ENCODE measurements around the gene AFF4.

AFF4 gene

GRCh38 chr5:132872788-132873118, 90.7 kb downstream of the AFF4 start:
- no peaks in the 10 kb centered on the region for H3K9me3 ChIP-seq (ENCODE audit: control insufficient read depth, insufficient read depth, low read length)
- no peak for DNase-seq (ENCODE audit: low read depth, low spot score)
- peaks cover 5% of the 10 kb centered on the region; the same call in 1 of the 2 replicates for H3K36me3 ChIP-seq (ENCODE audit: control insufficient read depth, insufficient read depth, low read length)
- no peaks in the 10 kb centered on the region for H3K4me1 ChIP-seq (ENCODE audit: control insufficient read depth, insufficient read depth, low read length)
- H3K27me3 ChIP-seq (ENCODE audit: control insufficient read depth, insufficient read depth, low read length): no peaks in the 10 kb centered on the region
- no peak overlapping the region for H3K4me3 ChIP-seq (ENCODE audit: low read length)
- H3K27ac ChIP-seq (ENCODE audit: low read length): no peak overlapping the region
- no CpG with 5 or more reads among the region's 1 CpG for WGBS (ENCODE audit: insufficient coverage, insufficient read length)

DNA sequence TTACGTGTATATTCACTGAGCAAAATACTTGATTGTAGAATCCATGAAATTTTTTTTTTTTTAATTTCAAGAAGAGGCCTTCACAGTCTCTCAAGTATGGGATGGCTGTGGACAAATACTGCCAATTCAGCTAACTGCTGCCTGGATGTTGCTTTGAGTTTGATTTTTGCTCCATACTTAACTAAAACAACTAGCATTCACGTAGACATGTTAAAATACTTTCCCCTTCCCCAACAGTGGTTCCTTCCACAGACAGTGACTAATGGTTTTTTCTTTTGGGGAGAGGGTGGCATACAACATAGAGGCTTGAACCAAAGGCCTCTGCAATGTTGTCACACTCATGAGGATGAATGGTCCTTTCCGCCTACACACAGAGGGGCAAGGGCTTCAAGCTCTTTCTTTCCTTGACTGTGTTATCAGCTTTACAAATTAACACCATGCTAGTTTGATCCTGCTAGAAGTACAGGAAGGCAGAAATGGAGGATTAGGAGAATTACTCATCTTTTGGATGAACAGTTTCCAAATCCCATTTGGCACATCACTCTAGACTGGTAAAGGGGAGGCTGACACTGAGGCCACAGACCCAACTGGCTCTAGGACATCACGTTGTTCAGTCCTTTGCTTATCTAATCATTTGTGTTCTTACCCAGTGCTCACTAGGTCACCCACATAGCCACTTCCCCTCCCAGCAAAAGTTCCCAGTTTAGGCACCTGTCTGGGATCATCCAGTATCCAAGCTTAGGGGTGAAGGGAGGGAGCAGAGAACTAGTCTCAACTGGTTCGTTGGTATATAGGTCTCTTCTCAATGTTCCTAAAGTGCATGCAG, 91.8 kb downstream of the AFF4 start:
- H3K27ac ChIP-seq (ENCODE audit: low read length): no peak overlapping the region
- no peak overlapping the region for H3K4me3 ChIP-seq (ENCODE audit: low read length)
- WGBS (ENCODE audit: insufficient coverage, insufficient read length): no CpG with 5 or more reads among the region's 5 CpGs
- no peaks in the 10 kb centered on the region for H3K9me3 ChIP-seq (ENCODE audit: control insufficient read depth, insufficient read depth, low read length)
- H3K36me3 ChIP-seq (ENCODE audit: control insufficient read depth, insufficient read depth, low read length): peaks cover 5% of the 10 kb centered on the region; the same call in 1 of the 2 replicates
- no peaks in the 10 kb centered on the region for H3K4me1 ChIP-seq (ENCODE audit: control insufficient read depth, insufficient read depth, low read length)
- H3K27me3 ChIP-seq (ENCODE audit: control insufficient read depth, insufficient read depth, low read length): no peaks in the 10 kb centered on the region
- no peak for DNase-seq (ENCODE audit: low read depth, low spot score)

DNA sequence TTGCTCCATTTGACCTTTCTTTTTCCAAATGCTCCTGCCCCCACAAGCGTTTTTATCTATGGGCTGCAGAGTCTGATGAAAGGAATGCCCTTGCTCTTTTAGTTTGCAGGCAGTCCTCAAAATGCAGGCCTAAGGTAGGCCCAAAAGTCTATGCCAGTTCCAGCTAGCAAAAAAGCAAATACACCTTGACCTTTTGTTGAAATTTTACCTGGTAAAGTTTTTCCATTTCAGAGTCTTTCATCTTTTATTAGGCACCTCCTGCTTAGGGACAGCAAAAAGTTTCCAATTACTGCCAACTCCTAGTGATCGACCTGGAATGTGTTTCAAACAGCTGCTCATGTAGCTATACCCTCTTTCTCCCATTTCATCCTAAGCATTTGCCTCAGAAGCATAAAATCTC, 92.6 kb downstream of the AFF4 start:
- Histone ChIP-seq H3K4me3 (ENCODE audit: low read length) (no peak overlapping the region), H3K36me3 (ENCODE audit: control insufficient read depth, insufficient read depth, low read length) (peaks cover 5% of the 10 kb centered on the region; the same call in 1 of the 2 replicates), H3K27me3 (ENCODE audit: control insufficient read depth, insufficient read depth, low read length) (no peaks in the 10 kb centered on the region), H3K27ac (ENCODE audit: low read length) (no peak overlapping the region), H3K9me3 (ENCODE audit: control insufficient read depth, insufficient read depth, low read length) (no peaks in the 10 kb centered on the region), H3K4me1 (ENCODE audit: control insufficient read depth, insufficient read depth, low read length) (no peaks in the 10 kb centered on the region)
- no CpG with 5 or more reads among the region's 2 CpGs for WGBS (ENCODE audit: insufficient coverage, insufficient read length)
- DNase-seq (ENCODE audit: low read depth, low spot score): no peak

- Histone ChIP-seq H3K4me3 (ENCODE audit: low read length) (no peak overlapping the region), H3K9me3 (ENCODE audit: control insufficient read depth, insufficient read depth, low read length) (no peaks in the 10 kb centered on the region), H3K27ac (ENCODE audit: low read length) (no peak overlapping the region), H3K27me3 (ENCODE audit: control insufficient read depth, insufficient read depth, low read length) (no peaks in the 10 kb centered on the region), H3K4me1 (ENCODE audit: control insufficient read depth, insufficient read depth, low read length) (peaks cover 4% of the 10 kb centered on the region; the same call in 1 of the 2 replicates), H3K36me3 (ENCODE audit: control insufficient read depth, insufficient read depth, low read length) (peaks cover 5% of the 10 kb centered on the region; the same call in 1 of the 2 replicates)
- no peak for DNase-seq (ENCODE audit: low read depth, low spot score)
- no CpG with 5 or more reads among the region's 4 CpGs for WGBS (ENCODE audit: insufficient coverage, insufficient read length)
Measured at GRCh38 chr5:132868754-132869153, 94.7 kb downstream of the AFF4 start.

DNA sequence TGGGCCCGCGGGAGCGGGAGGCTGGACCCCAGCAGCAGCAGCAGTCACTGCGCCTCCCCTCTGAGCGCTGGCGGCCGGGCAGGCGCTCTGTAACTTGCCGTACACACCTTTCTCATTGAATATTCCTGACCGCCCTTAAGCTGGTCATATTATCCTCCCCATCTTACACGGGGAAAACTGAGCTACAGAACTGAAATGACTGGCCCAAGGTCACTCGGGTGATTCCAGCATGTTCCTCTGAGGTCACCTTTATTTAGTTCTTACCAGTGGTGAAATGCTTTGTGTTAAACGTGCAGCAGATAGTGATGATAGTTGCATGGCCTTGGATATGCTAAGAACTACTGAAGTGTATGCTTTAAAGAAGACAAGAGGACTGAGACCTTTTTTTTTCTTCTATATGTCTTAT, 96.4 kb downstream of the AFF4 start:
- no peaks in the 10 kb centered on the region for H3K27me3 ChIP-seq (ENCODE audit: control insufficient read depth, insufficient read depth, low read length)
- no peaks in the 10 kb centered on the region for H3K9me3 ChIP-seq (ENCODE audit: control insufficient read depth, insufficient read depth, low read length)
- DNase-seq (ENCODE audit: low read depth, low spot score): no peak
- H3K4me3 ChIP-seq (ENCODE audit: low read length): peak overlapping the region; percentile 59
- WGBS (ENCODE audit: insufficient coverage, insufficient read length): no CpG with 5 or more reads among the region's 13 CpGs
- H3K27ac ChIP-seq (ENCODE audit: low read length): no peak overlapping the region
- H3K4me1 ChIP-seq (ENCODE audit: control insufficient read depth, insufficient read depth, low read length): peaks cover 4% of the 10 kb centered on the region; the same call in 1 of the 2 replicates
- peaks cover 2% of the 10 kb centered on the region; the same call in 1 of the 2 replicates for H3K36me3 ChIP-seq (ENCODE audit: control insufficient read depth, insufficient read depth, low read length)

DNA sequence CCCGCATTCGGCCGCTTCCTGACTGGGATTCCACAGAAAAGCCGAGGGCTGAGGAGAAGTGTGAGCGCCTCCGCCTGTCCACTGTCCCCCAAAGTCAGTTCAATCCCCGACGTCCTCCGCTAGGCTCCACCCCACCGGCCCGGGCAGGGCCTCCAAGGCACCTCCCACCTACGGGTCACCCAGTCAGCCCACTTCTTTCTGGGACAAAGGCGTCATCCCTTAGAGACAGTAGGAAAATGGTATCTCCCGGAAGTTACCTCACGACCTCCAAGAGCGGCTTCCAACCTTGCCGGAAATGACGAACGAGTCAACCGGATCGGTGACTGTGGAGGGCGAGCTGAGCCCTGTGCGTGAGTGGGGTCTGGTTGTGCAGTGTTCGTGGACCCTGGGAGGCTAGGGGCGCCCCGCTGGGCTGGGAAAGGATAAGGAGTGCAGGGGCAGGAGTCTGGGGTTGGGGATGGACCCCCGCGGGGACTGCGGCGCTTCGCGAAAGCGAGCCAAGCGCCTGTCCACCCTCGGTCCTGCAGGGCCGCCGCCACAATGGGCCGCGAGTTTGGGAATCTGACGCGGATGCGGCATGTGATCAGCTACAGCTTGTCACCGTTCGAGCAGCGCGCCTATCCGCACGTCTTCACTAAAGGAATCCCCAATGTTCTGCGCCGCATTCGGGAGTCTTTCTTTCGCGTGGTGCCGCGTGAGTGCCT, 96.9 kb downstream of the AFF4 start, which contains the start of the genes GDF9 and UQCRQ:
TSS of gene GDF9 (minus strand) at position 128 of the 704 bp plus-strand sequence. CDS start 1,936 bp downstream, outside the sequence.
TSS of gene UQCRQ (plus strand) at position 301 of the 704 bp plus-strand sequence. CDS start at position 541, 240 bp downstream.
- Histone ChIP-seq H3K36me3 (ENCODE audit: control insufficient read depth, insufficient read depth, low read length) (peaks cover 2% of the 10 kb centered on the region; the same call in 1 of the 2 replicates), H3K27me3 (ENCODE audit: control insufficient read depth, insufficient read depth, low read length) (no peaks in the 10 kb centered on the region), H3K4me3 (ENCODE audit: low read length) (peak within 1 kb of the TSS; percentile 59), H3K9me3 (ENCODE audit: control insufficient read depth, insufficient read depth, low read length) (no peaks in the 10 kb centered on the region), H3K4me1 (ENCODE audit: control insufficient read depth, insufficient read depth, low read length) (peaks cover 4% of the 10 kb centered on the region; the same call in 1 of the 2 replicates), H3K27ac (ENCODE audit: low read length) (no peak within 1 kb of the TSS)
- DNase-seq (ENCODE audit: low read depth, low spot score): peak; percentile 100
- WGBS (ENCODE audit: insufficient coverage, insufficient read length): no CpG with 5 or more reads among the region's 55 CpGs

DNA sequence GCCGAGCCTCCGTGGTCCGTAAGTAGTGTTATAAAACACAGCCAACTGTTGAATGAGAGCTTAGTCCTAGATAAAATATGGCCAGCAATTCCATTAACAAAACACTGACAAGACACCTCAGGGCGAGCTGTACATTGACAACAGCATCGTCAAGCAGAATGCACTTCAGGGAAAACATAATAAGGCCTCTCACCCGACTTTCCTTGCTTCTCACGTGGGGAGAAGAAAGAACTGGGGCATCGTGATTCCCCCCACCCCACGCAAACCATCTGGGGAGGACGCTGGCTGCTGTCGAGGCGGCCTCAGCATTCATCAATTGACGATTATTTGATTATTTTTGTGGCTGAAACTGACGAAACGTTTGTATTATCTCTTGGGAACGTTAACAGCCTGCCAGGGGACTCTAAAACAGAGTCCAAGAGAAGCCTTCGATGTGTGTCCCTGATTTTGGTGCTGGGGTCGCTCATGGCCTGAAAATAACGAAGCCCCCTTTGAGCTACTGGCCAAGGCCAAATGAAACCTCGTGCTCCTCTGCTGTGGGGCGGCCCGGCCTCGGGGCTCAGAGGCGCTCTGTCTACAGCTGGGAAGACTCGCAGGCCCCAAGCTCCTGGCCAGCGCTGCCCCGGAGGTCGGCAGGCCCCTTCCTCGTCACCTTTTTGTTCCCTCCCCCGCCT, 97.6 kb downstream of the AFF4 start:
- no peak overlapping the region for H3K27ac ChIP-seq (ENCODE audit: low read length)
- peak overlapping the region; percentile 0; the same call in 1 of the 2 replicates for H3K4me3 ChIP-seq (ENCODE audit: low read length)
- H3K27me3 ChIP-seq (ENCODE audit: control insufficient read depth, insufficient read depth, low read length): no peaks in the 10 kb centered on the region
- no CpG with 5 or more reads among the region's 30 CpGs for WGBS (ENCODE audit: insufficient coverage, insufficient read length)
- peaks cover 4% of the 10 kb centered on the region; the same call in 1 of the 2 replicates for H3K4me1 ChIP-seq (ENCODE audit: control insufficient read depth, insufficient read depth, low read length)
- no peaks in the 10 kb centered on the region for H3K9me3 ChIP-seq (ENCODE audit: control insufficient read depth, insufficient read depth, low read length)
- H3K36me3 ChIP-seq (ENCODE audit: control insufficient read depth, insufficient read depth, low read length): peaks cover 2% of the 10 kb centered on the region; the same call in 1 of the 2 replicates
- no peak for DNase-seq (ENCODE audit: low read depth, low spot score)

DNA sequence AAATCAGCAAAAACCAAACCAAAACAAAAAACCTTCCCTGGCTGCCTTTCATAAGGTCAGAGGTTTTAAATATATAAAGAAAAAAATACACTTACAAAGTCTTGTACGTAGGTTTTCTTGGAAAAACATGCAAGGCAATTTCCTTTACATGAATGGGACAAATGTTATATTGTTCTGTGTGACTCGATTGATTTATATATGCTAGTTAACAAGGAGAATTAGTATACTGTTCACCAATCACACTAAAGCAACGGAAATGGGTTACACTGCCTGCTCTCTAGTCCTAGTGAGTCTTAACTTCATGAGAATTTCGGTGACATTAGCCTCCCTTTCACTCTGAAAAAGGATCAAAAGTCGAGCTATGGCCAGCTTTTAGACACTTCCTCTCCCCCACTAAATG, 102.7 kb downstream of the AFF4 start:
- no peak overlapping the region for H3K27ac ChIP-seq (ENCODE audit: low read length)
- peaks cover 4% of the 10 kb centered on the region; the same call in 1 of the 2 replicates for H3K4me1 ChIP-seq (ENCODE audit: control insufficient read depth, insufficient read depth, low read length)
- H3K36me3 ChIP-seq (ENCODE audit: control insufficient read depth, insufficient read depth, low read length): no peaks in the 10 kb centered on the region
- H3K27me3 ChIP-seq (ENCODE audit: control insufficient read depth, insufficient read depth, low read length): no peaks in the 10 kb centered on the region
- no CpG with 5 or more reads among the region's 5 CpGs for WGBS (ENCODE audit: insufficient coverage, insufficient read length)
- no peak for DNase-seq (ENCODE audit: low read depth, low spot score)
- H3K4me3 ChIP-seq (ENCODE audit: low read length): no peak overlapping the region
- no peaks in the 10 kb centered on the region for H3K9me3 ChIP-seq (ENCODE audit: control insufficient read depth, insufficient read depth, low read length)

DNA sequence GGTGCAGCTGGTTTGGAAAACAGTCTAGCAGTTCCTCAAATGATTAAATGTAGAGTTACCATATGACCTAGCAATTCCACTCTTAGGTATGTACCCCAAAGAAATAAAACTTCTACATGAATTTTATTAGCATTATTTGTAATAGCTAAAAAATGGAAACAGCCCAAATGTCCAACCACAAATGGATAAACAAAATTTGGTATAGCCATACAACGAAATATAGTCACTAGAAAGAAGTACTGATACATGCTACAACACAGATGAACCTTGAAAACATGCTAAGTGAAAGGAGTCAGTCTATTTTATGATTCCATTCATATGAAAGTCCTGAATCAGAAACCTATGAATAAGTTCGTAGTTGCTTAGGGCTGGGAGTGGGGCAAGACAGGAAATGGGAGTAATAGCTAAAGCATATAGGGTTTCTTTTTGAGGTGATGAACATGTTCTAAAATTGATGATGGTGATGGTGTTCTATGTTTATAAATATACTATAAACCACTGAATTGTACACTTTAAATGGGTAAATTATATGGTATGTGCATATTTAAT, 103.5 kb downstream of the AFF4 start:
- WGBS (ENCODE audit: insufficient coverage, insufficient read length): no CpG with 5 or more reads among the region's 2 CpGs
- DNase-seq (ENCODE audit: low read depth, low spot score): no peak
- H3K27me3 ChIP-seq (ENCODE audit: control insufficient read depth, insufficient read depth, low read length): no peaks in the 10 kb centered on the region
- H3K36me3 ChIP-seq (ENCODE audit: control insufficient read depth, insufficient read depth, low read length): no peaks in the 10 kb centered on the region
- H3K4me3 ChIP-seq (ENCODE audit: low read length): no peak overlapping the region
- H3K4me1 ChIP-seq (ENCODE audit: control insufficient read depth, insufficient read depth, low read length): no peaks in the 10 kb centered on the region
- no peak overlapping the region for H3K27ac ChIP-seq (ENCODE audit: low read length)
- no peaks in the 10 kb centered on the region for H3K9me3 ChIP-seq (ENCODE audit: control insufficient read depth, insufficient read depth, low read length)

- Histone ChIP-seq H3K9me3 (ENCODE audit: control insufficient read depth, insufficient read depth, low read length) (no peaks in the 10 kb centered on the region), H3K27me3 (ENCODE audit: control insufficient read depth, insufficient read depth, low read length) (no peaks in the 10 kb centered on the region), H3K27ac (ENCODE audit: low read length) (no peak overlapping the region), H3K36me3 (ENCODE audit: control insufficient read depth, insufficient read depth, low read length) (no peaks in the 10 kb centered on the region), H3K4me3 (ENCODE audit: low read length) (no peak overlapping the region), H3K4me1 (ENCODE audit: control insufficient read depth, insufficient read depth, low read length) (no peaks in the 10 kb centered on the region)
- WGBS (ENCODE audit: insufficient coverage, insufficient read length): no CpG with 5 or more reads among the region's 3 CpGs
- DNase-seq (ENCODE audit: low read depth, low spot score): no peak
Measured at GRCh38 chr5:132856011-132856410, 107.4 kb downstream of the AFF4 start.
